GM12891 (cell line): ENCODE measurements around the gene EML4.

ENCODE experiments used
- PAX5 ChIP-seq: IDR thresholded peaks from 2 replicates; pipeline ENCODE4 v1.6.1; 2011; ENCODE audit warnings: low read length, moderate library complexity, mild to moderate bottlenecking; ENCODE audit not compliant: insufficient read depth, severe bottlenecking
- POLR2A ChIP-seq: IDR thresholded peaks from 2 replicates; pipeline ENCODE4 v1.6.1; 2011; ENCODE audit warnings: low read depth, low read length, control low read depth
- POLR2AphosphoS5 ChIP-seq: IDR thresholded peaks from 2 replicates; pipeline ENCODE4 v1.6.1; 2011; ENCODE audit warnings: low read depth, low read length, control low read depth
- SPI1 ChIP-seq: IDR thresholded peaks from 2 replicates; pipeline ENCODE4 v1.6.1; 2011; ENCODE audit warnings: low read depth, low read length, control low read depth
- TAF1 ChIP-seq: IDR thresholded peaks from 2 replicates; pipeline ENCODE4 v1.6.1; 2011; ENCODE audit warnings: low read depth, low read length, control low read depth

- TF ChIP-seq POLR2A: no peak
- no peak for TF ChIP-seq POLR2AphosphoS5
- no peak for TF ChIP-seq TAF1
- no peak for TF ChIP-seq SPI1
- no peak for TF ChIP-seq PAX5
Observed at GRCh38 chr2:42319265-42319664, 150.1 kb downstream of the EML4 start.
